ENCODE results near the gene HDLBP.

Gene HDLBP

DNA sequence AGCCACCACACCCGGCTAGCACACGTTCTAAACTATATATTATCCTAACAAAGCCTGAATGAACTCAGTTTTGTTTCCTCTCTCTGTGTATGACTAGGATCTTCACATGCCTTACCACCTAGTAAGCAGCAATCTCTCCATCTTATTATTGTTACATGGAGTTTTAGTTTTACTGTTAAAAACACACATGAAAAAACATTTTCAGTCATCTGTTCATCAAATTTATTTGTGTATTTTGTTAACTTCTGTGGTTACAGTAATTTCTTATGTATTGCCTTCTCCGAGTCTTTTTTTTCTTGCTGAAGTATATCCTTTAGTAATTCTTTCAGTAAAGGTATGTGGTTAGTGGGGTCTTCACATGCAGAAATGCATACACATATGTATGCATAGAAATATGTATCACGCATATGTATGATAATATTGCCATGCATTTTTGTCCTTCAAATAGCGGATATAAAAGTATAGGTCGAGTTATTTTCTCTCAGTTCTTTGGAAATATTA lies 95.6 kb downstream of the HDLBP start:
- Histone ChIP-seq H3K27me3 (no peaks in the 10 kb centered on the region), H3K9me3 (no peaks in the 10 kb centered on the region), H3K4me3 (ENCODE audit: low read depth, low read length) (no peak overlapping the region), H3K36me3 (no peaks in the 10 kb centered on the region; the same call in 1 of the 2 replicates), H3K4me1 (peaks cover 7% of the 10 kb centered on the region)
- TF ChIP-seq, protein P1, sequence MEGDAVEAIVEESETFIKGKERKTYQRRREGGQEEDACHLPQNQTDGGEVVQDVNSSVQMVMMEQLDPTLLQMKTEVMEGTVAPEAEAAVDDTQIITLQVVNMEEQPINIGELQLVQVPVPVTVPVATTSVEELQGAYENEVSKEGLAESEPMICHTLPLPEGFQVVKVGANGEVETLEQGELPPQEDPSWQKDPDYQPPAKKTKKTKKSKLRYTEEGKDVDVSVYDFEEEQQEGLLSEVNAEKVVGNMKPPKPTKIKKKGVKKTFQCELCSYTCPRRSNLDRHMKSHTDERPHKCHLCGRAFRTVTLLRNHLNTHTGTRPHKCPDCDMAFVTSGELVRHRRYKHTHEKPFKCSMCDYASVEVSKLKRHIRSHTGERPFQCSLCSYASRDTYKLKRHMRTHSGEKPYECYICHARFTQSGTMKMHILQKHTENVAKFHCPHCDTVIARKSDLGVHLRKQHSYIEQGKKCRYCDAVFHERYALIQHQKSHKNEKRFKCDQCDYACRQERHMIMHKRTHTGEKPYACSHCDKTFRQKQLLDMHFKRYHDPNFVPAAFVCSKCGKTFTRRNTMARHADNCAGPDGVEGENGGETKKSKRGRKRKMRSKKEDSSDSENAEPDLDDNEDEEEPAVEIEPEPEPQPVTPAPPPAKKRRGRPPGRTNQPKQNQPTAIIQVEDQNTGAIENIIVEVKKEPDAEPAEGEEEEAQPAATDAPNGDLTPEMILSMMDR (IDR thresholded peaks at IDR 0.05; ENCODE audit: low read depth, low read length): no peak
- DNase-seq: no peak

DNA sequence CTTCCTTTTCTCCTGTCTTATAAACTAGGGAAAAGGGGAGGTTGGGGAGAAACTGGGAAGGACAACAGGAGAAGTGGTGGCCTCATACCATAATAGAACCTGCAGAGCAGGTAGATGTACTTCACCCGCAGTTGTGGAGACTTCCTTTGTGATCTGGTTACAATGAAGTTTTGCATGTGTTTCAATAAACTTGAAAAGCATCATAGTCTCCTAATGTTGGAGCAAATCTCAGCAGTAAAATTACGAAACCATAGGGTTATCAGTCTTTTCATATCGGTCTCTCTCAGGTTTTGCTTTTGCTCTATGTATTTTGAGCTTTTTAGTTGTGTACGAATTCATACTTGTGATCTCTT lies 96.5 kb downstream of the HDLBP start:
- Histone ChIP-seq H3K9me3 (no peaks in the 10 kb centered on the region), H3K27me3 (no peaks in the 10 kb centered on the region), H3K36me3 (no peaks in the 10 kb centered on the region), H3K4me1 (peaks cover 7% of the 10 kb centered on the region), H3K4me3 (ENCODE audit: low read depth, low read length) (peak overlapping the region; percentile 83)
- TF ChIP-seq, protein P1 (IDR thresholded peaks at IDR 0.05; ENCODE audit: low read depth, low read length): no peak
- no peak for DNase-seq

DNA sequence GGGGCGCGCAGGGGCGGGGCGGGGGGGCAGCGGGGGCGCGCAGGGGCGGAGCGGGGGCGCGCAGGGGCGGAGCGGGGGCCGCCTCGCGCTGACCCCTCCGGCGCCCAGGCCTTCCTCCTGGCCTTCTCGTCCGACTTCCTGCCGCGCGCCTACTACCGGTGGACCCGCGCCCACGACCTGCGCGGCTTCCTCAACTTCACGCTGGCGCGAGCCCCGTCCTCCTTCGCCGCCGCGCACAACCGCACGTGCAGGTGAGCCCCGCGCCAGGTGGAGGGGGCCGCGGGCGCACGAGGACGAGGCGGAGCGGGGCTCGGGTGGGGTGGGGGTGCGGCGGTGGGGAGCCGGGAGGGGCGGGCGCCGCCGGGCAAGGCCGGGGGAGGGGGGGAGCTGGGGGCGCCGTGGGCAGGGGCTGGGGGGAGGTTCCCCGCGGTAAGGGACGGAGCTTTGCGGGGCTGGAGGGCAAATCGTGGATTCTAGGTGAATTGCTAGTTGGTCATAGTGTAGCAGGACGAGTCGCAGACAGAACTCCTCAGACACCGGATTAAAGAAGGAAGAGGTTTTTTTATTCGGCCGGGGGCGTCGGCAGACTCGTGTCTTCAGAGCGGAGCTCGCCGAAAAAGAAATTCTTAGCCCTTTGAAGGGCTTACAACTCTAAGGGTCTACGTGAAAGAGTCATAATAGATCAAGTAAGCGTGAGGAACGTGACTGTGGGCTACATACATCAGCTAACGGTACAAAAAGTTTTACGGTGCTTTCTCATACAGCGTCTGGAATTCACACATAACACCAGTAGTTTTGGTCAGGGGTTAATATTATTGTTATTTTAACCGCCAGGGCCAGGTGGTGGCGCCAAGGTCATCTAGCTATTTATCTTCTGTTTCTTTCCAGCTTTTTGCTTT lies 97.1 kb downstream of the HDLBP start:
- TF ChIP-seq, protein P1 (IDR thresholded peaks at IDR 0.05; ENCODE audit: low read depth, low read length): peak; percentile 20; the same call in 1 of the 2 replicates
- Histone ChIP-seq H3K27me3 (no peaks in the 10 kb centered on the region), H3K4me1 (peaks cover 2% of the 10 kb centered on the region; the same call in 1 of the 2 replicates), H3K4me3 (ENCODE audit: low read depth, low read length) (peak overlapping the region; percentile 83), H3K36me3 (no peaks in the 10 kb centered on the region), H3K9me3 (no peaks in the 10 kb centered on the region)
- DNase-seq: peak; percentile 71

DNA sequence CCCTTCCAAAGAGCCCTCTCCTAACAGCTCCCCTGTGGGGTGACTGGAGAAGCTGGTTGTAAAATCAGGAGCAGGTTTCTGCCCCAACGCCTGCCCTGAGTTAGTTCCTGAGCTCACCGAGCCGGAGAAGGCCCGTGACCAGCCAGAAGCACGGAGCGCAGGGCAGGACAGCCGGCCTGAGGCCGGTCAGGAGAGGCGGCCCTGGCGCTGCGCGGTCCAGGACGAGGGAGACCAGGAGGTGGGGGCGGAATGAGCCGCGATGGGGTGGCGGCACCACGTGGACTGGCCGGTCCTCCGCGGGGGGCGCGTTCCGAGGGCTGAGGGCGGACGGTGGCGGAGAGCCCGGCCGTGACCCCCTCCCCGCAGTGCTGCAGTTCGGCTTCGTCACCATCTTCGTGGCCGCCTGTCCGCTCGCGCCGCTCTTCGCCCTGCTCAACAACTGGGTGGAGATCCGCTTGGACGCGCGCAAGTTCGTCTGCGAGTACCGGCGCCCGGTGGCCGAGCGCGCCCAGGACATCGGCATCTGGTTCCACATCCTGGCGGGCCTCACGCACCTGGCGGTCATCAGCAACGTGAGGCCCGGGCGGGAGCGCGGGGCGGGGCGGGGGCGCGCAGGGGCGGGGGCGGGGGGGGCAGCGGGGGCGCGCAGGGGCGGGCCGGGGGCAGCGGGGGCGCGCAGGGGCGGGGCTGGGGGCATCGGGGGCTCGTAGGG lies 98.0 kb downstream of the HDLBP start:
- no peaks in the 10 kb centered on the region for H3K9me3 ChIP-seq
- no peaks in the 10 kb centered on the region for H3K36me3 ChIP-seq
- TF ChIP-seq, protein P1 (IDR thresholded peaks at IDR 0.05; ENCODE audit: low read depth, low read length): no peak

DNA sequence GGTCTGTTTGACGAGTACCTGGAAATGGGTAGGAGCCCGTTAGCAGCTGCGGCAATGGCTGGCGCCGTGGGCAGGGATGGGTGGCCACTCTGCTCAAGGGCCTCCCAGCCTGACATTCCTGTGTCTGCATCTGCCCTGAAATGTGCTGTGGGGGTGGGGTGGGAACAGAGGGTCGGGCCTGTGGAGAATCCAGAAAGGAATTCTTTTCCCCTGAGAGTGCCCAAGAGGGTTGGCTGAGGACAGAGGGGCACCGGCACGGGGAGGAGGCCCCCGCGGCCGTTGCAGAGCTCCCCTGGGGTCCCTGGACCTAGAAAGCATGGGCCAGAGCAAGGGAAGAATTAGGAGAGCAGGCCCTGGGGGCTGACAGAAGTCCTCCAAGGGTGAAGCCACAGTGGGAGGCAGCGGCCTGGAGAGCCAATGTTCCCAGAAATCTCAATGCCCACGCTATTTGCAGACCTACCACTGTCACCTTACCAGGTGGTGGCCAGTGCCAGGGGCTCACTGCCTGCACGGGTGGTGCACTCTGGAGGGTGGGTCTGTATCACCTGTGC lies 99.2 kb downstream of the HDLBP start:
- Histone ChIP-seq H3K27me3 (no peaks in the 10 kb centered on the region), H3K4me3 (ENCODE audit: low read depth, low read length) (no peak overlapping the region), H3K4me1 (peaks cover 2% of the 10 kb centered on the region; the same call in 1 of the 2 replicates), H3K9me3 (no peaks in the 10 kb centered on the region), H3K36me3 (no peaks in the 10 kb centered on the region)
- DNase-seq: no peak
- TF ChIP-seq, protein P1 (IDR thresholded peaks at IDR 0.05; ENCODE audit: low read depth, low read length): no peak

More for the DNA sequence above, 98.0 kb downstream of the HDLBP start:
- peak; percentile 84 for DNase-seq
- Histone ChIP-seq H3K4me1 (peaks cover 2% of the 10 kb centered on the region; the same call in 1 of the 2 replicates), H3K27me3 (no peaks in the 10 kb centered on the region), H3K4me3 (ENCODE audit: low read depth, low read length) (peak overlapping the region; percentile 34; the same call in 1 of the 2 replicates)
